Spleen (tissue), 11 donors: ENCODE measurements around the gene EOLA1. TPM values are rescaled to one million over a fixed set of nuclear protein-coding genes. Genes with fewer than 3 reads are reported as not detected.
"Not testable (repeated sequence)": the region's sequence is repeated elsewhere in the genome, so short reads cannot be mapped to it uniquely, and the experiment has no call there.

Experiments used
- DNase-seq: peaks from one replicate; pipeline ENCODE4 v3.0.0-alpha.2; 2020
- H3K27ac ChIP-seq, 8 donors: fragments of 200-600 bp; sonication (generic) in 7 of 8; 1 replicate in 4 of 8; 2 replicates in 4 of 8; pipeline versions ENCODE4 v1.5.0 to v1.8.0; 2016 to 2021; ENCODE audit warnings: inconsistent platforms in 4 of 8, mild to moderate bottlenecking in 4 of 8, moderate library complexity in 1 of 8
- H3K27me3 ChIP-seq, 7 donors: fragments of 200-600 bp; sonication (generic) in 6 of 7; replicated peaks in 1 of 7; 1 replicate in 4 of 7; 2 replicates in 3 of 7; pipeline versions ENCODE4 v1.5.0 to v1.8.0; 2016 to 2021; ENCODE audit warnings: inconsistent platforms in 3 of 7, mild to moderate bottlenecking in 1 of 7
- H3K36me3 ChIP-seq, 6 donors: fragments of 200-600 bp; sonication (generic) in 5 of 6; 1 replicate in 4 of 6; 2 replicates in 2 of 6; pipeline versions ENCODE4 v1.5.0 to v1.8.0; 2016 to 2021; ENCODE audit warnings: inconsistent platforms in 2 of 6
- H3K4me1 ChIP-seq, 6 donors: fragments of 200-600 bp; sonication (generic) in 5 of 6; 1 replicate in 3 of 6; 2 replicates in 3 of 6; pipeline versions ENCODE4 v1.5.0 to v1.8.0; 2016 to 2021; ENCODE audit warnings: inconsistent platforms in 3 of 6
- H3K4me3 ChIP-seq, 8 donors: fragments of 200-600 bp; sonication (generic) in 7 of 8; 1 replicate in 4 of 8; 2 replicates in 4 of 8; pipeline versions ENCODE4 v1.5.0 to v1.8.0; 2016 to 2021; ENCODE audit warnings: inconsistent platforms in 4 of 8, mild to moderate bottlenecking in 4 of 8, moderate library complexity in 2 of 8
- H3K9me3 ChIP-seq, 8 donors: fragments of 200-600 bp; sonication (generic) in 7 of 8; 1 replicate in 4 of 8; 2 replicates in 4 of 8; pipeline versions ENCODE4 v1.5.0 to v1.8.0; 2016 to 2021; ENCODE audit warnings: inconsistent platforms in 4 of 8
- POLR2A ChIP-seq, 3 donors: fragments of 450-650 bp; IDR thresholded peaks; one replicate each; pipeline ENCODE4 v1.5.1; 2017; ENCODE audit warnings: antibody characterized with exemption in 3 of 3, mild to moderate bottlenecking in 1 of 3
- POLR2AphosphoS5 ChIP-seq, 3 donors: sonication (generic); formaldehyde crosslinking; IDR thresholded peaks; one replicate each; pipeline ENCODE4 v1.5.1; 2017; ENCODE audit warnings: antibody characterized with exemption in 3 of 3
- WGBS, 5 donors: extraction: QIAGEN DNeasy Blood & Tissue Kit in 3 of 5; methylation state at CpG; one replicate each; pipeline versions ENCODE4 v1.1.5 to v1.1.7; 2013 to 2018; 5-methylcytosine and 5-hydroxymethylcytosine counted together
- intact Hi-C: fragments of 100-400 bp; cut with DNase I; formaldehyde crosslinking; loops from one replicate; pipeline ENCODE4 v1.15.0; 2023; ENCODE audit warnings: low total_unique reads
- polyA plus RNA-seq, 3 donors: library from polyadenylated mRNA; stranded (reverse); fragments of 200-250 nt; gene quantifications; one replicate each; pipeline ENCODE4 v1.2.1, GENCODE V29; 2013
- total RNA-seq, 7 donors: library from RNA; depleted of rRNA in 3 of 7; stranded (reverse); fragments of >200 nt in 3 of 7; fragmentation: NEBNext Ultra II Directional in 4 of 7; extraction: Animal tissue kit (Norgen Biotek cat#: 25700) in 4 of 7; gene quantifications; one replicate each; pipeline versions ENCODE4 v1.1.0 to v1.2.1, GENCODE V29; 2016 to 2021
- TF ChIP-seq, protein P1 (sequence below), 11 experiments: fragments of 200-600 bp in 7 of 11; fragments of 450-650 bp in 4 of 11; sonication (generic) in 4 of 11; IDR thresholded peaks in 8 of 11; conservative IDR thresholded peaks in 3 of 11; 1 replicate in 7 of 11; 2 replicates in 4 of 11; pipeline versions ENCODE4 v1.4.0 to v1.8.0; 2016 to 2021; ENCODE audit warnings: antibody characterized with exemption in 11 of 11, inconsistent platforms in 4 of 11, mild to moderate bottlenecking in 1 of 11
- donor health status: healthy with polysubstance abuse.
- donor health status: DM: no; HTN: no; CAD: no; lungs with moderate emphysema.
- donor health status: DM: no; HTN: no; CAD: no.
- donor health status: Bipolar disorder and iron deficiency.
- donor health status: healthy.
- donor health status: DM: no; HTN: no; CAD: no.
- donor health status: DM: yes; HTN: yes; CAD: no.

Gene EOLA1
- total and polyA plus RNA-seq, 10 donors, result 17.6 to 37.8 (median 24.5) TPM

- no peaks in the 10 kb centered on the region for H3K9me3 ChIP-seq
- peak overlapping the region; percentile 28 to 79 (median 47) for H3K4me3 ChIP-seq
- peak overlapping the region in 7 of 8 donors; percentile 41 to 98 (median 96) for H3K27ac ChIP-seq
- H3K27me3 ChIP-seq, result no peaks in the 10 kb centered on the region
- peak; percentile 96 for DNase-seq
- peak; percentile 50 to 56 (median 50) for TF ChIP-seq POLR2AphosphoS5 (IDR thresholded peaks at IDR 0.05)
- TF ChIP-seq POLR2A (IDR thresholded peaks at IDR 0.05), result no peak
- 1 to 42% (median 3%) methylated on average over 18 to 34 of the region's 34 CpGs for WGBS, 5 donors
- peaks cover 0 to 12% (median 9%) of the 10 kb centered on the region in 6 donors for H3K4me1 ChIP-seq
- H3K36me3 ChIP-seq, result peaks cover 0 to 2% (median 0%) of the 10 kb centered on the region in 6 donors
- intact Hi-C loops, result no loop called here
Observed at GRCh38 chrX:149539283-149540130, 1.3 kb upstream of the EOLA1 start.

DNA sequence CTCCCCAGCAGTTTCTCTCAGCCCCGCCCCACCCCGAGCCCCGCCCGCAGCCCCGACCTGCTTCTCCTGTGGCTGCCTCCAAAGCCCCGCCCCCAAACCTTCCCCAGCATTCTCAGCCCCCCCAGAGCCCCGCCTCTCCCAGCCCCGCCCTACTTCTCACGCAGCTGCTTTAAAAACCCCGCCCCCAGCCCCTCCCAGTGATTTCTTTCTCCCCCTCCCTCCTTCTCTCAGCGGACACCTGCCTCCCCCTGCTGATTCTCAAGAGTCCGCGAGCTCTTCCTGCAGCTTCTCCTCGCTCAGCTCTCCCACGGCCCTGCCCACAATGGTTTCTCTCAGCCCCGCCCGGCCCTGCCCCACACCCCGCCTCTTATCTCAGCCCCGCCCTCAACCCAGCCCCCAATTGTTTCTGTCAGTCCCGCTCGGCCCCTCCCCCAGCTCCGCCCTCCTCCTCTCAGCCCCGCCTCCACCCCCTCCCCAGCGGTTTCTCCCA is 636 bp upstream of the EOLA1 start:
- H3K36me3 ChIP-seq, result peaks cover 0 to 3% (median 0%) of the 10 kb centered on the region in 6 donors
- H3K4me3 ChIP-seq, result peak overlapping the region in 4 of 8 donors; percentile 54 to 79 (median 57)
- 2 to 41% (median 3%) methylated on average over 12 to 24 of the region's 24 CpGs for WGBS, 5 donors
- intact Hi-C loops, result no loop called here
- peaks cover 0 to 12% (median 9%) of the 10 kb centered on the region in 6 donors for H3K4me1 ChIP-seq
- no peaks in the 10 kb centered on the region for H3K27me3 ChIP-seq
- H3K27ac ChIP-seq, result peak overlapping the region; percentile 75 to 98 (median 94)
- DNase-seq, result peak; percentile 95
- H3K9me3 ChIP-seq, result no peaks in the 10 kb centered on the region
- TF ChIP-seq POLR2A (IDR thresholded peaks at IDR 0.05), result no peak
- TF ChIP-seq POLR2AphosphoS5 (IDR thresholded peaks at IDR 0.05), result no peak
- TF ChIP-seq, protein P1, sequence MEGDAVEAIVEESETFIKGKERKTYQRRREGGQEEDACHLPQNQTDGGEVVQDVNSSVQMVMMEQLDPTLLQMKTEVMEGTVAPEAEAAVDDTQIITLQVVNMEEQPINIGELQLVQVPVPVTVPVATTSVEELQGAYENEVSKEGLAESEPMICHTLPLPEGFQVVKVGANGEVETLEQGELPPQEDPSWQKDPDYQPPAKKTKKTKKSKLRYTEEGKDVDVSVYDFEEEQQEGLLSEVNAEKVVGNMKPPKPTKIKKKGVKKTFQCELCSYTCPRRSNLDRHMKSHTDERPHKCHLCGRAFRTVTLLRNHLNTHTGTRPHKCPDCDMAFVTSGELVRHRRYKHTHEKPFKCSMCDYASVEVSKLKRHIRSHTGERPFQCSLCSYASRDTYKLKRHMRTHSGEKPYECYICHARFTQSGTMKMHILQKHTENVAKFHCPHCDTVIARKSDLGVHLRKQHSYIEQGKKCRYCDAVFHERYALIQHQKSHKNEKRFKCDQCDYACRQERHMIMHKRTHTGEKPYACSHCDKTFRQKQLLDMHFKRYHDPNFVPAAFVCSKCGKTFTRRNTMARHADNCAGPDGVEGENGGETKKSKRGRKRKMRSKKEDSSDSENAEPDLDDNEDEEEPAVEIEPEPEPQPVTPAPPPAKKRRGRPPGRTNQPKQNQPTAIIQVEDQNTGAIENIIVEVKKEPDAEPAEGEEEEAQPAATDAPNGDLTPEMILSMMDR (IDR thresholded peaks at IDR 0.05 in 8 of 11, conservative IDR thresholded peaks at IDR 0.05 in 3 of 11), result no peak

DNA sequence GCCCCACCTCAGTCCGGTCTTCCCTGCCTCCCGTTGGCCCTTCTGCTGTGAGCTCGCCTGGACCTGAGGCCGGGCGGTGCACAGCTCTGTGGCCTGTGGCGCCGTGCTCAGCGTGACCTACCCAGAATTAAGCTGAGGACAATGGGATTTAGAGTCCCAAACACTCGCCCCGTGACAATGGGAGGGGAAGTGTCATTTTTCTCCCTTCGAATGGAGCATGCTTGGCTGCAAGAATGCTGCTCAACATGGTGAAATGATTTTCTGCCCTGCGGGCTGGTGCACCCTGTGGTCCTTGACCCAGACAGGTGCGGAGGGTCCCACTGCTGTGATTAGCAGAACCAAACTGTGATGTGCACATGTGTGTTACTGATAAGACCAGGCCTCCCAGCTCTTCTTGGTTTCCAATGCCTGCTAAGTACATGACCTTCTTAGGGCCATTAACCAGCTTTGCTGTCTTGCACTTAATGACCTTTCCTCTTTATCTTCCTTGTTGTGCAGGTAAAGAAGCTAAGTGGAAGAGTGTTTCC is 772 bp downstream of the EOLA1 start:
- peak overlapping the region; percentile 36 to 79 (median 54) for H3K4me3 ChIP-seq
- no peaks in the 10 kb centered on the region for H3K9me3 ChIP-seq
- intact Hi-C loops, result no loop called here
- TF ChIP-seq POLR2A (IDR thresholded peaks at IDR 0.05) (no peak), POLR2AphosphoS5 (IDR thresholded peaks at IDR 0.05) (no peak)
- TF ChIP-seq, protein P1 (IDR thresholded peaks at IDR 0.05 in 8 of 11, conservative IDR thresholded peaks at IDR 0.05 in 3 of 11), result no peak
- 7 to 50% (median 28%) methylated on average over 11 to 13 of the region's 13 CpGs; no CpG with 5 or more reads in 1 of the 5 donors for WGBS, 5 donors
- peaks cover 0 to 12% (median 9%) of the 10 kb centered on the region in 6 donors for H3K4me1 ChIP-seq
- DNase-seq, result no peak
- H3K36me3 ChIP-seq, result peaks cover 0 to 8% (median 0%) of the 10 kb centered on the region in 6 donors
- H3K27me3 ChIP-seq, result no peaks in the 10 kb centered on the region
- peak overlapping the region; percentile 75 to 98 (median 94) for H3K27ac ChIP-seq

DNA sequence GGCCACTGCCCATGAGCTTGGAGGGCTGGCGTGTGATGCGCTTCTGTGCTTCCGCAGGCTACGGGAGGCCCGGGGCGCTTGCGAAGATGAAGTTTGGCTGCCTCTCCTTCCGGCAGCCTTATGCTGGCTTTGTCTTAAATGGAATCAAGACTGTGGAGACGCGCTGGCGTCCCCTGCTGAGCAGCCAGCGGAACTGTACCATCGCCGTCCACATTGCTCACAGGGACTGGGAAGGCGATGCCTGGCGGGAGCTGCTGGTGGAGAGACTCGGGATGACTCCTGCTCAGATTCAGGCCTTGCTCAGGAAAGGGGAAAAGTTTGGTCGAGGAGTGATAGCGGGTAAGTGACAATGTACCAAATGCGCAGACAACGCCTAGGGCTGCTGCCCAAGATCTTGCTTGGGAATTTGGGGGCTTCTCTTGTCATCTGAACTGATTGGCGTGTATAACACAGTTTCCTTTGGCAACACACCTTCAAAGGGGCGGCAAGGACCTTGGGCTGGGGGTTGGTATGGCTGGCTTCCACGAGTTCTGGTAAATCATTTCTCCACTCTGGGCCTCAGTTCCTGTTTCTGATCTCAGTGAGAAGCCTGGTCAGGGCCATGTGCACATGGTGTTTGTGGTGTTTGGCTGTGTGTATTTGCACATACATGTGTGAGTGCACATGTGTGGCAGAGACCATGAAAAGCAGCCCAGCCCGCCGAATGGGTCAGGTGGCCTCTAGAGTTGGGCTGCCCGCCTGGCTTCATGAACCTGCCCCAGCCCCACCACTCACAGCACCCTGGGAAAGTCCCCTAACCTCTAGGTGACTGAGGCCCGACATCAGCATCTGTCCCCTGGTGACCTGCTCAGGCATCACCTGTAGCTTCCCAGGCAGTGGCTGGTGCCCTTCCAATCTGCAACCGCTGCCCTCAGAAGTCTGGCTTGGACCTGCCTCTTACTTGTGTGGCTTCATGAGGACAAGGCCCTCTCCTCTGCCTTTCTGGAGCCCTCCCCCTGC is 5.0 kb downstream of the EOLA1 start:
- H3K4me1 ChIP-seq, H3K9me3 ChIP-seq, DNase-seq, H3K4me3 ChIP-seq, H3K27me3 ChIP-seq, intact Hi-C loops: not testable (repeated sequence)
- Histone ChIP-seq H3K36me3 (peaks cover 0 to 14% (median 0%) of the 10 kb centered on the region in 6 donors), H3K27ac (peak overlapping the region in 2 of 8 donors; percentile 27 to 41)
- WGBS, 5 donors, result 61 to 92% (median 73%) methylated on average over 13 to 22 of the region's 29 CpGs; no CpG with 5 or more reads in 1 of the 5 donors

GRCh38 chrX:149546962-149547361 is 6.2 kb downstream of the EOLA1 start:
- H3K4me3 ChIP-seq, H3K4me1 ChIP-seq, H3K27me3 ChIP-seq, intact Hi-C loops, H3K9me3 ChIP-seq, H3K27ac ChIP-seq, DNase-seq: not testable (repeated sequence)
- 83 to 96% (median 87%) methylated on average over 1 of the region's 1 CpG; no CpG with 5 or more reads in 1 of the 5 donors for WGBS, 5 donors
- H3K36me3 ChIP-seq, result peaks cover 0 to 14% (median 0%) of the 10 kb centered on the region in 6 donors

DNA sequence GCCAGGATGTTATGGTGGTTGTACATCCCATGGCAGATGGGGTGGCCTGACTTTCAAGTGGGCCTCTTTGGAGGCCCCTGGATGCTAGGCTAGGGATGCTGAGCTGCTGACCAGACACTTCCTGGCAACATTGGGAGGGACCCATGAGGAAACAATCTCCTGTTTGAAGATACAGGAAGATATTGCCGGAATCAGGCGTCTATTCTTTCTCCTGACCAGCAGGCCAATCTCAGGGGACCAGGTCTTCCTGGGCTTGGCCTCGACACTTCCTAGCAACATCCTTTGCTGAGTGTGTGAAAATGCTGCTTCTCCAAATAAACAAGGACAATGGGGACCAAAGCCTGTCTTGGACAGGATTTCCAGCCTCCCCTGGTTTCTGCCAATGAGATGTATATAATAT is 7.0 kb downstream of the EOLA1 start:
- intact Hi-C loops, H3K4me1 ChIP-seq, H3K27me3 ChIP-seq, H3K9me3 ChIP-seq, H3K27ac ChIP-seq, H3K4me3 ChIP-seq, DNase-seq: not testable (repeated sequence)
- WGBS, 5 donors, result no CpG with 5 or more reads among the region's 3 CpGs
- H3K36me3 ChIP-seq, result peaks cover 0 to 14% (median 0%) of the 10 kb centered on the region in 6 donors

- H3K9me3 ChIP-seq, H3K27me3 ChIP-seq, DNase-seq, H3K4me3 ChIP-seq, H3K27ac ChIP-seq, H3K4me1 ChIP-seq, intact Hi-C loops: not testable (repeated sequence)
- 75 to 82% methylated on average over 1 of the region's 6 CpGs; no CpG with 5 or more reads in 3 of the 5 donors for WGBS, 5 donors
- peaks cover 0 to 14% (median 0%) of the 10 kb centered on the region in 6 donors for H3K36me3 ChIP-seq
Observed at GRCh38 chrX:149549701-149550100, 8.9 kb downstream of the EOLA1 start, which contains the start of gene HSFX3. TSS of gene HSFX3 (minus strand) at chrX:149549924. CDS start at chrX:149549852, 72 bp downstream.
